Measurements from ENCODE around the gene CADM1. TPM values are rescaled to one million over a fixed set of nuclear protein-coding genes. Genes with fewer than 3 reads are reported as not detected.

The CADM1 gene
- total RNA-seq, 1 donor from 2014 or later = 35.0 TPM

- Histone ChIP-seq H3K9me3 (ENCODE audit: control insufficient read depth in 3 of 3, low read length in 3 of 3) (no peaks in the 10 kb centered on the region), H3K27me3 (ENCODE audit: control insufficient read depth in 3 of 3, insufficient read depth in 3 of 3, low read length in 3 of 3) (no peaks in the 10 kb centered on the region), H3K36me3 (ENCODE audit: control insufficient read depth in 3 of 3, insufficient read depth in 3 of 3, low read length in 3 of 3) (no peaks in the 10 kb centered on the region), H3K4me3 (ENCODE audit: low read length in 3 of 3) (no peak overlapping the region), H3K4me1 (ENCODE audit: control insufficient read depth in 3 of 3, insufficient read depth in 3 of 3, low read length in 3 of 3) (peaks cover 3 to 6% (median 6%) of the 10 kb centered on the region in 3 donors), H3K9ac (ENCODE audit: low read depth in 1 of 3, low read length in 3 of 3) (no peak overlapping the region), H3K27ac (ENCODE audit: low read depth, low read length) (no peak overlapping the region)
Observed at GRCh38 chr11:115132436-115133228, 371.6 kb downstream of the CADM1 start.

GRCh38 chr11:115129473-115130289 is 374.5 kb downstream of the CADM1 start:
- peaks cover 0 to 3% (median 2%) of the 10 kb centered on the region in 3 donors for H3K4me1 ChIP-seq (ENCODE audit: control insufficient read depth in 3 of 3, insufficient read depth in 3 of 3, low read length in 3 of 3)
- H3K27ac ChIP-seq (ENCODE audit: low read depth, low read length) = no peak overlapping the region
- no peak overlapping the region for H3K4me3 ChIP-seq (ENCODE audit: low read length in 3 of 3)
- no peaks in the 10 kb centered on the region for H3K27me3 ChIP-seq (ENCODE audit: control insufficient read depth in 3 of 3, insufficient read depth in 3 of 3, low read length in 3 of 3)
- no peaks in the 10 kb centered on the region for H3K36me3 ChIP-seq (ENCODE audit: control insufficient read depth in 3 of 3, insufficient read depth in 3 of 3, low read length in 3 of 3)
- no peak overlapping the region for H3K9ac ChIP-seq (ENCODE audit: low read depth in 1 of 3, low read length in 3 of 3)
- no peaks in the 10 kb centered on the region for H3K9me3 ChIP-seq (ENCODE audit: control insufficient read depth in 3 of 3, low read length in 3 of 3)

GRCh38 chr11:115128226-115128625 is 376.0 kb downstream of the CADM1 start:
- H3K4me3 ChIP-seq (ENCODE audit: low read length in 3 of 3) = no peak overlapping the region
- H3K9ac ChIP-seq (ENCODE audit: low read depth in 1 of 3, low read length in 3 of 3) = no peak overlapping the region
- no peaks in the 10 kb centered on the region for H3K4me1 ChIP-seq (ENCODE audit: control insufficient read depth in 3 of 3, insufficient read depth in 3 of 3, low read length in 3 of 3)
- H3K9me3 ChIP-seq (ENCODE audit: control insufficient read depth in 3 of 3, low read length in 3 of 3) = no peaks in the 10 kb centered on the region
- no peaks in the 10 kb centered on the region for H3K36me3 ChIP-seq (ENCODE audit: control insufficient read depth in 3 of 3, insufficient read depth in 3 of 3, low read length in 3 of 3)
- no peaks in the 10 kb centered on the region for H3K27me3 ChIP-seq (ENCODE audit: control insufficient read depth in 3 of 3, insufficient read depth in 3 of 3, low read length in 3 of 3)
- no peak overlapping the region for H3K27ac ChIP-seq (ENCODE audit: low read depth, low read length)

GRCh38 chr11:115127790-115128189 is 376.4 kb downstream of the CADM1 start:
- no peak overlapping the region for H3K27ac ChIP-seq (ENCODE audit: low read depth, low read length)
- H3K9ac ChIP-seq (ENCODE audit: low read depth in 1 of 3, low read length in 3 of 3) = no peak overlapping the region
- no peaks in the 10 kb centered on the region for H3K27me3 ChIP-seq (ENCODE audit: control insufficient read depth in 3 of 3, insufficient read depth in 3 of 3, low read length in 3 of 3)
- no peaks in the 10 kb centered on the region for H3K4me1 ChIP-seq (ENCODE audit: control insufficient read depth in 3 of 3, insufficient read depth in 3 of 3, low read length in 3 of 3)
- H3K36me3 ChIP-seq (ENCODE audit: control insufficient read depth in 3 of 3, insufficient read depth in 3 of 3, low read length in 3 of 3) = no peaks in the 10 kb centered on the region
- H3K9me3 ChIP-seq (ENCODE audit: control insufficient read depth in 3 of 3, low read length in 3 of 3) = no peaks in the 10 kb centered on the region
- H3K4me3 ChIP-seq (ENCODE audit: low read length in 3 of 3) = no peak overlapping the region

- Histone ChIP-seq H3K36me3 (ENCODE audit: control insufficient read depth in 3 of 3, insufficient read depth in 3 of 3, low read length in 3 of 3) (no peaks in the 10 kb centered on the region), H3K9me3 (ENCODE audit: control insufficient read depth in 3 of 3, low read length in 3 of 3) (no peaks in the 10 kb centered on the region), H3K4me1 (ENCODE audit: control insufficient read depth in 3 of 3, insufficient read depth in 3 of 3, low read length in 3 of 3) (no peaks in the 10 kb centered on the region), H3K9ac (ENCODE audit: low read depth in 1 of 3, low read length in 3 of 3) (no peak overlapping the region), H3K27ac (ENCODE audit: low read depth, low read length) (no peak overlapping the region), H3K27me3 (ENCODE audit: control insufficient read depth in 3 of 3, insufficient read depth in 3 of 3, low read length in 3 of 3) (no peaks in the 10 kb centered on the region), H3K4me3 (ENCODE audit: low read length in 3 of 3) (no peak overlapping the region)
Observed at GRCh38 chr11:115126515-115127208, 377.6 kb downstream of the CADM1 start.

GRCh38 chr11:115126092-115126491 is 378.1 kb downstream of the CADM1 start:
- Histone ChIP-seq H3K36me3 (ENCODE audit: control insufficient read depth in 3 of 3, insufficient read depth in 3 of 3, low read length in 3 of 3) (no peaks in the 10 kb centered on the region), H3K9ac (ENCODE audit: low read depth in 1 of 3, low read length in 3 of 3) (no peak overlapping the region), H3K27me3 (ENCODE audit: control insufficient read depth in 3 of 3, insufficient read depth in 3 of 3, low read length in 3 of 3) (no peaks in the 10 kb centered on the region), H3K9me3 (ENCODE audit: control insufficient read depth in 3 of 3, low read length in 3 of 3) (no peaks in the 10 kb centered on the region), H3K4me3 (ENCODE audit: low read length in 3 of 3) (no peak overlapping the region), H3K4me1 (ENCODE audit: control insufficient read depth in 3 of 3, insufficient read depth in 3 of 3, low read length in 3 of 3) (no peaks in the 10 kb centered on the region), H3K27ac (ENCODE audit: low read depth, low read length) (no peak overlapping the region)

- H3K27ac ChIP-seq (ENCODE audit: low read depth, low read length) = no peak overlapping the region
- H3K36me3 ChIP-seq (ENCODE audit: control insufficient read depth in 3 of 3, insufficient read depth in 3 of 3, low read length in 3 of 3) = no peaks in the 10 kb centered on the region
Observed at GRCh38 chr11:115124786-115125185, 379.4 kb downstream of the CADM1 start.

GRCh38 chr11:115123641-115124040 is 380.6 kb downstream of the CADM1 start:
- Histone ChIP-seq H3K36me3 (ENCODE audit: control insufficient read depth in 3 of 3, insufficient read depth in 3 of 3, low read length in 3 of 3) (no peaks in the 10 kb centered on the region), H3K4me3 (ENCODE audit: low read length in 3 of 3) (no peak overlapping the region), H3K27me3 (ENCODE audit: control insufficient read depth in 3 of 3, insufficient read depth in 3 of 3, low read length in 3 of 3) (no peaks in the 10 kb centered on the region), H3K27ac (ENCODE audit: low read depth, low read length) (no peak overlapping the region), H3K4me1 (ENCODE audit: control insufficient read depth in 3 of 3, insufficient read depth in 3 of 3, low read length in 3 of 3) (no peaks in the 10 kb centered on the region), H3K9me3 (ENCODE audit: control insufficient read depth in 3 of 3, low read length in 3 of 3) (no peaks in the 10 kb centered on the region), H3K9ac (ENCODE audit: low read depth in 1 of 3, low read length in 3 of 3) (no peak overlapping the region)

More at GRCh38 chr11:115124786-115125185, 379.4 kb downstream of the CADM1 start:
- Histone ChIP-seq H3K9ac (ENCODE audit: low read depth in 1 of 3, low read length in 3 of 3) (no peak overlapping the region), H3K4me1 (ENCODE audit: control insufficient read depth in 3 of 3, insufficient read depth in 3 of 3, low read length in 3 of 3) (no peaks in the 10 kb centered on the region), H3K27me3 (ENCODE audit: control insufficient read depth in 3 of 3, insufficient read depth in 3 of 3, low read length in 3 of 3) (no peaks in the 10 kb centered on the region), H3K9me3 (ENCODE audit: control insufficient read depth in 3 of 3, low read length in 3 of 3) (no peaks in the 10 kb centered on the region), H3K4me3 (ENCODE audit: low read length in 3 of 3) (no peak overlapping the region)

- no peaks in the 10 kb centered on the region for H3K27me3 ChIP-seq (ENCODE audit: control insufficient read depth in 3 of 3, insufficient read depth in 3 of 3, low read length in 3 of 3)
- no peak overlapping the region for H3K9ac ChIP-seq (ENCODE audit: low read depth in 1 of 3, low read length in 3 of 3)
- no peaks in the 10 kb centered on the region for H3K36me3 ChIP-seq (ENCODE audit: control insufficient read depth in 3 of 3, insufficient read depth in 3 of 3, low read length in 3 of 3)
- H3K9me3 ChIP-seq (ENCODE audit: control insufficient read depth in 3 of 3, low read length in 3 of 3) = no peaks in the 10 kb centered on the region
- H3K4me3 ChIP-seq (ENCODE audit: low read length in 3 of 3) = no peak overlapping the region
- H3K27ac ChIP-seq (ENCODE audit: low read depth, low read length) = no peak overlapping the region
- H3K4me1 ChIP-seq (ENCODE audit: control insufficient read depth in 3 of 3, insufficient read depth in 3 of 3, low read length in 3 of 3) = no peaks in the 10 kb centered on the region
Observed at GRCh38 chr11:115122274-115122673, 381.9 kb downstream of the CADM1 start.
